Retina (tissue), 1 donor: ENCODE data around the gene FBXW9.
"Not testable (repeated sequence)": the region's sequence is repeated elsewhere in the genome, so short reads cannot be mapped to it uniquely, and the experiment has no call there.

ENCODE experiments used
- DNase-seq: peaks from one replicate; pipeline ENCODE4 v3.0.0-alpha.2; 2016

Gene FBXW9

DNA sequence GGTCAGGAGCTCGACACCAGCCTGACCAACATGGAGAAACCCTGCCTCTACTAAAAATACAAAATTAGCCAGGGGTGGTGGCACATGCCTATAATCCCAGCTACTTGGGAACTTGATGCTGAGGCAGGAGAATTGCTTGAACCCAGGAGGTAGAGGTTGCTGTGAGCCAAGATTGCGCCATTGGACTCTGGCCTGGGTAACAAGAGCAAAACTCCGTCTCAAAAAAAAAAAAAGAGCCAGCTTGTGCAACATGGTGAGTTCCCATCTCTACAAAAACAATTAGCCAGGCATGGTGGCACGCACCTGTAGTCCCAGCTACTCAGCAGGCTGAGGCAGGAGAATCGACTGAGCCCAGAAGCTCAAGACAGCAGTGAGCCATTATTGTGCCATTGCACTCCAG is 18.4 kb downstream of the FBXW9 start:
- not testable (repeated sequence) for DNase-seq

DNA sequence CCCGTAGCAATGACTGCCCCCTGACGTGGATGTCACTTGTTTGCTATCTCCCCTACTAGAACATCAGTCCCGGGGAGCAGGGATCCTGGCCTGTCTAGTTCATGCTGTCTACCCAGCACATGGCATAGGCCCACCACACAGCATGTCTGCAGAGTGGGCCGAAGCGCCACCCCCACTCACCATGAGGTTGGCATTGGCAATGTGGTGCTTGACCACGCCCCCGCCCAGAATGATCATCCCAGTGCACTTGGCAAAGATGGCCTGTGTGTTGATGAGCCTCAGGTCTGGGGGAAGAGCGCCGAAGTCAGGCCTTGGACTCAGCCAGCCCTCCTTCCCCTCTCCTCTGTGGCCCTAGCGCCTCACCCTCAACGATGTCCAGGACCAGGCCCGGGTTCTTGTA is 19.5 kb downstream of the FBXW9 start:
- no peak for DNase-seq

DNA sequence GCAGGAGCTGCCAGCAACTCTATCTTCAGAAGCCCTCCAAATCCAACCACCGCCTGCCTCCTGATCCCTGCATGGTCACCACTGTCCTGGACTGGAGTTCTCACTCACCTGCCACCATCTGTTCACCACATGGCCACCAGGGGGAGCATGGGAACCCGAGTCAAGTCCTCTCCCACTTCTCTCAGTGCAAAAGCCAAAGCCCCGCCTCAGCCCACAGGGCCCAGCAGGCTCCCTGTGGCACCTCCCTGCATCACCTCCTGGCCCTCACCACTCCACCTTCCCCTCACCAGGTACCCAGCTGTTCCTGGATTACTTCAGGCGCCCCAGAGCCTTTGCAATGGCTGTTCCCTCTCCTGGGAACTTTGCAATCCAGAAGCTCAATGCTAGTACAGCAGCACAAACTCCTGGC is 20.0 kb downstream of the FBXW9 start:
- peak; percentile 71 for DNase-seq

DNA sequence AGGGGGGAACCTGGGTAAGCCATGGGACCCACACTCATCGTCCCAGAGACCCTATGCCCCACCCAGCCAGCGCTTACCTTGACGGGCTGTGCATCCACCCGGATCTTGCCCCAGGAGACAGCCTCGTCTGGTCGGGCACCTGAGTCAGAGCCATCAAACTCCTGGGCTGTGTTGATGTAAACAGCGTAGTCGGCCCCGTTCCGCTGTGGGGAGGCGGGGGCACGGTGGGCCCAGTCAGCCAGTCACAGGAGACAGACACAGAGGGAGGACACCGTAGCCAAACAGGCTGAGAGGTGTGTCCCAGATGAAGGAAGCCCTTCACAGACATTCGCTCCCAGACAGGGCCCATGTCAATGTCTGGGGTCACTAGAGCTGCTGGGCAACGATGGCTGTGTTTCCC is 20.5 kb downstream of the FBXW9 start:
- DNase-seq: no peak

DNA sequence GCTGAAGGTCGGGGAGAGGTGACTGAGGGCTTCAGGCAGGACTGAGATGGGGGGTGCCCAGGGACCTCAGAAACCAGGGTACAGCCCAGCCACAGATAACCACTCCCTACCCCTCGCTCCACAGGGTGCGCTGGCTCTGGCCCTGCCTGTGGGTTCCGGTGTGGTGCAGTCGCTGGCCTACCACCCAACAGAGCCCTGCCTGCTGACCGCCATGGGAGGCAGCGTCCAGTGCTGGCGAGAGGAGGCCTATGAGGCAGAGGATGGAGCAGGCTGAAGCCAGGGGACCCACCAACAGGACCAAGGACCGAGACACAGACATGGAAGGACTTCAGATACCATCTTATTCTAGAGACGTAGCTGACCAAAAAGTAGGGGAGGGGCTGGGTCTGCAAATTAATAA is 21.0 kb downstream of the FBXW9 start:
- DNase-seq: no peak

DNA sequence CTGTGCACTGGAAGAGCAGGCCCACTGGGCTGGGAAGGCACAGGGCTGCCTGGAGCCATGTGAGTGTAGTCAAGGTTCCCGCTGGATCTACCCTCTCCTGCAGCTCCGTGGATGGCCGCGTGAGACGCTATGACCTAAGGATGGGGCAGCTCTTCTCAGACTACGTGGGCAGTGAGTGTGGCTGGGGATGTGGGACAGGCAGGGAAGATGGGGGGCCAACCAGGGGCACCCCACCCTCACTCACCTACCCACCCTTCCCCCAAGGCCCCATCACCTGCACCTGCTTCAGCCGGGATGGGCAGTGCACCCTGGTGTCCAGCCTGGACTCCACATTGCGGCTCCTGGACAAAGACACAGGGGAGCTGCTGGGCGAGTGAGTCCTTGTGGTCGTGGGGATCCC is 23.7 kb downstream of the FBXW9 start:
- DNase-seq: no peak

DNA sequence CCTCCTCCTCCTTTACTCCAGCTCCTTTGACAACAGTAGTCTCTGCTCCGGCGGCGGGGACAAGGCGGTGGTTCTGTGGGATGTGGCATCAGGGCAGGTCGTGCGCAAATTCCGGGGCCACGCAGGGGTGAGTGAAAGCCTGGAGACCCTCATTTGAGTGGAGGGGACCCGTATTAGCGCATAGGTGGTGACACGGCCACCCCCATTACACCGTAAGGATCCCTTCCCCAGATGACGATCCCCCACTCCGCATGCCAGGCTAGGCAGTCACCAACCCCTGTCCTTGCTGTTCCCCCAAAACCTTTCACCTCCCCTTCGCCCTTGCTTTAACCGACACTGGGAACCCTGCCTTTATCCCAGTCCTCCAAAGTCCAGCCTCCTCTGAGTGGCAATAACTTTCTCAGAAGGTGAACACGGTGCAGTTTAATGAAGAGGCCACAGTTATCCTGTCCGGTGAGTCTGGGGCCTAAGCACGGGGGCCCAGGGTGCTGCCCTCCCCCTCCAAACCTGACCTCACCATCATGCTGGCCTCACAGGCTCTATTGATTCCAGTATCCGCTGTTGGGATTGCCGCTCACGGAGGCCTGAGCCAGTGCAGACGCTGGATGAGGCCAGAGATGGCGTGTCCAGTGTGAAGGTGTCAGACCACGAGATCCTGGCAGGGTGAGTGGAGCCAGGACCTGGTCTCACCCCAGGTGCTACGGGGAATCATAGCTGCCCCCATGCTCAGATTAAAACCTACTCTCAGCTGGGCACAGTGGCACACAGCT is 26.1 kb downstream of the FBXW9 start:
- no peak for DNase-seq

DNA sequence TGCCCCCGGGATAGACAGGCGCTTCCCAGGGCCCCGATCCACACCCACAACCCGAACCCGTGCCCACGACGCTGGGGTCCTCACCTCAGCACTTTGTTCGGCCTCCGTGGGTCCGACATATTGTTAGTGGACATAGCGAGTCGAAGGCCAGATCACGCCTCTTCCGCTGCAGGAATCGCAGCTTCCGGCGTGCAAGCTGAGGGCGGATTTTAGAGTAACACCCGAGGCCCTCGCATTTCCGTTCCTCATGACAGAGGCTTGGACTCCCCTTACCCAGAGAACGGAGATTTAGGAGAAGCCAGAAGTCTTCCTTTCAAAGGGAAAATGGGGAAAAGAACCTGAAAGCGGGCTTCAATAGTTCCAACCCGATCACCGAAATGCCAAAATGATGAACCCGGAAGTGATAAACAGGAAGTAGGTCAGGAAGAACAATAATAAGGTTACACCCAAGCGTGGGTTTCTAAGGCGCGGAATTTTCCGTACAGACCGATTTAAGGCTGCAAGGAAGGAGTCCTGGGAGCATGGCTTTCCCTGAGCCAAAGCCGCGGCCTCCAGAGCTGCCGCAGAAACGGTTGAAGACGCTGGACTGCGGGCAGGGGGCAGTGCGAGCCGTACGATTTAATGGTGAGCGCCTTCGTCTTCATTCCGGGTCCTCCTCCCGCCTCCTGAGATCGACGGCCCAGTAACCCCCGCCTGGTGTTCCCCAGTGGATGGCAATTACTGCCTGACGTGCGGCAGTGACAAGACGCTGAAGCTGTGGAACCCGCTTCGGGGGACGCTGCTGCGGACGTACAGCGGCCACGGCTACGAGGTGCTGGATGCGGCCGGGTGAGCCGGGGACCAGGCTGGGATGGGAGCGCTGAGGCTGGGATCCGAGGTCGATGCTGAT is 26.9 kb downstream of the FBXW9 start:
- peak; percentile 97 for DNase-seq

DNA sequence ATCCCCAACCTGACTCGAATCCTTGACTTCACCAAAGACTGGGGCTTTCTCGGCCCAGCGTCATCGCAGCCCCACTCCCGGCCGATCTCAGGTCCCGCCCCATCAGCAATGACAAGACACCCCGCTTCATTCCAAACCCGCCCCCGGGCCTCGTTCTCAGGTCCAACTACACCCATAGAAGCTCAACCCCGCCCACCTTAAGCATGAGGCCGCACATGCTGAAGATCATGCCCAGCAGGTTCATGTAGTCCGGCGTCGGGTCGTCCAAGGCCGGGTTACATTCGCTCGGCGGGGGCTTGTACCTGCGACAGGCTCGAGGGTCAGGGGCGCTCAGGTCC is 27.5 kb downstream of the FBXW9 start:
- no peak for DNase-seq

DNA sequence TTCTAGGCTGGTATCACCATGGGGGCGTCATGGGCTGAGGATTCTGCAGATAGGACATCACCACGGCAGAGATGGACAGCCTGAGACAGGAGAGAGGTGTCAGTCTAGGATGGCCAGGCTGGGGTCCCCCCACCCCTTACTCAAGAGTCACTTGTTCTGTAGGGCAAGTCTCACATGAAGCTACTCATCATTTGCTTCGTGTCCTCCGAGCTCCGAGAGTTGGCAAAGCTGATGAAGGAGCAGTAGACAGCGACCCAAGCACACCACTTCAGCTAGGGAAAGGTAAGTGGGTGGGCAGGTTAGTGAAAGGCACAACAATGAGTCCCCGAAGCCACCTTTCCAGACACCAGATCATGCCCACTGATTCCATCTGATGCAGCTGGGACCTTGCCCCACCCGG is 28.1 kb downstream of the FBXW9 start:
- DNase-seq: no peak

DNA sequence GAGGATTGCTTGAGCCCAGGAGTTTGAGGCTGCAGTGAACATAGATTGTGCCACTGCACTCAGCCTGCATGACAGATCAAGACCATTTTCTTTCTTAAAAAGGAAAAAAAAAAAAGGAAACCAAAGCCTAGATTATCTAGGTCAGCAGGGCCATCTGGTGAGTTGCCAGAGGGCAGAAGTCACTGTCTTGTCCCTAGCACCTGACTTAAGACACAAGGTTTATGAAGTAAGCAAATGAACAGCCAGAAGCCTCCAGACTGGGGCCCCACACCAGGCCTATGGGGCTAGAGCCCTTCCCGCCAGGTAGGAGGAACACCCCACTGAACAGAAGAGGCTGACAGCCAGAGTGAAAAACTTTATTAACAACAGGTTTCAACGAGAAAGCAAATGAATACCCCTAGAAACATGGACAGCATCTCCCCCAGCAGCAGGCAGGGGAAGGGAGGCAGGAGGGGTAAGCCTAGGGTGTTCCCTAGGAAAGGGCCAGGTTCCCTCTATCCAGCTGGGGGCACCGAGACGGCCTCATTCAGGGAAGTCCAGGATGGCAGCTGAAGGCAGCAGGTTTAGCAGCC is 28.6 kb downstream of the FBXW9 start:
- no peak for DNase-seq

DNA sequence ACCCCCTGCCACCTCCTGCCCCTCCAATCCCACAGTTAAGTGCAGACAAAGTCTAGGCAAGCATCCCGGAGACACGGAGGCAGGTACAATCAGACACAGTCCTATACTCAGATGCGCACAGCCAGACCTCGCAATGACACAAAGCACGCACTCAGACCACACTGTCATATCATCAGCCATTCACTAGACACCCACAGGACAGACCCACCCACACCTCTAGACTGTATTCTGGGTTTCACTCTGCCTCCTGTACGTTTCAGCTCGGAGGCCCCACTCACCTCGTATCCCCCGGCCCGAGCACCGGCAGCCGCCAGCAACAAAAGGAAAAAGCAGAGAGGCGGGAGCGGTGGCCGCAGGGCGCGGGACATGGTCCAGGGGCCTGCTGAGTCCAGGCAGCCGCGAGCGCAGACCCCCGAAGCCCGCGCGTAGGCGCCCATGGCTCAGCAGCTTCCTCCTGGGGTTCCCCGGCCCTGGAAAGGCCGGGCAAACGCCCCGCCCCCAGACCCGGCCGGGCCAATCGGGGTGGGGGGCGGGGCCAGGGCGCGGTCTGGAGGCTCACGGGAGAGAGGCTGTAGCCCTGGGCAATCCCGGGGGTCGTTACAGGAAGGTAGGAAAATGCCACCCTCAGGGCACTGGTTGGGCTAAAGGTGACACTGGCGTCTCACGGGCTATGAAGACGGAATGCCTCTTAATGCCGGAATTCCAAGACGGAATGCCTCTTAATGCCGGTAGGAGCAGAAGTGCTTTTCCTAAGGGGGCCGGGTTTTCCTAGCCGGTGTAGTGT is 30.0 kb downstream of the FBXW9 start, which contains the start of the genes MAN2B1 and WDR83:
TSS of gene MAN2B1 (minus strand) at position 478 of the 784 bp plus-strand sequence. CDS start at position 437, 41 bp downstream.
TSS of gene WDR83 (plus strand) at position 543 of the 784 bp plus-strand sequence. CDS start 2,984 bp downstream, outside the sequence.
- DNase-seq: peak; percentile 93

DNA sequence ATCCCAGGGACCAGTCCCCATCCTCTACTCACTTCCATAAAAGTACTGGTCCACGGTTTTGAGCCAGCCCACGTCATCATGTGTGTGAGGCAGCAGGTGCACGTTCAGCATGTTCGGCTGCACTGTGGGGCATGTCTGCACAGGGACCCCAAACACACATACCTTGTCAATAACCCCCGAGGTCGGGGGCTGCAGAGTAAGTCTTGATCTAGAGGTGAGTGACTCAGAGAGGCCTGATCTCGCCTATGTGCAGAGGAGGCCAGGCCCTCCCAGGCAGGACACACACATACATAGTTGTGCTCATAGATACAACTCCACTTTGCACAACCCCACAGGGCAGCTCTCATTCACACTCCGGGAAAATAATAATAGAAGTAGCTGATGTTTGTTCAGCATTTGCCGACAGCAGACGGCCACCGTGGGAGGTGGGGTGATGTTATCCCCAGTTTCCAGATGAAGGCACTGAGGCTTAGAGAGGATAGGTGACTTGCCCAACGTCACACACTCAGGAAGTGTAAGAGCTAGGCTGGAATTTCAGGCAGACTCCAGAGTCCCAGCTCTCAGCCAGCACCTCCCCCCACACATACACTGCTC is 30.7 kb downstream of the FBXW9 start:
- no peak for DNase-seq

DNA sequence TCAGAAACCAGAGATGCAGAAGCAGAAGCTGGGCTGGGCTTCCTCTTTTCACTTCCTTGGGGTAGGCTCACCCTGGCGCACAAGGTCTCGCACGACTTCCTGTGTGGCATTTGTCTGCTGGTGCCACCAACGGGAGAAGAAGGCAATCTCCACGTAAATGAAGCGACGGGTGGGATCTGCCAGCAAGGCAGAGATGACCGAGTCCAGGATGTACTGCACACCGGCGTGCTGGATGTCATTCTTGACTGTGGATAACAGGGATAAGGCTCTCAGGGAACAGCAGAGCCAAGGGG is 31.2 kb downstream of the FBXW9 start:
- no peak for DNase-seq

DNA sequence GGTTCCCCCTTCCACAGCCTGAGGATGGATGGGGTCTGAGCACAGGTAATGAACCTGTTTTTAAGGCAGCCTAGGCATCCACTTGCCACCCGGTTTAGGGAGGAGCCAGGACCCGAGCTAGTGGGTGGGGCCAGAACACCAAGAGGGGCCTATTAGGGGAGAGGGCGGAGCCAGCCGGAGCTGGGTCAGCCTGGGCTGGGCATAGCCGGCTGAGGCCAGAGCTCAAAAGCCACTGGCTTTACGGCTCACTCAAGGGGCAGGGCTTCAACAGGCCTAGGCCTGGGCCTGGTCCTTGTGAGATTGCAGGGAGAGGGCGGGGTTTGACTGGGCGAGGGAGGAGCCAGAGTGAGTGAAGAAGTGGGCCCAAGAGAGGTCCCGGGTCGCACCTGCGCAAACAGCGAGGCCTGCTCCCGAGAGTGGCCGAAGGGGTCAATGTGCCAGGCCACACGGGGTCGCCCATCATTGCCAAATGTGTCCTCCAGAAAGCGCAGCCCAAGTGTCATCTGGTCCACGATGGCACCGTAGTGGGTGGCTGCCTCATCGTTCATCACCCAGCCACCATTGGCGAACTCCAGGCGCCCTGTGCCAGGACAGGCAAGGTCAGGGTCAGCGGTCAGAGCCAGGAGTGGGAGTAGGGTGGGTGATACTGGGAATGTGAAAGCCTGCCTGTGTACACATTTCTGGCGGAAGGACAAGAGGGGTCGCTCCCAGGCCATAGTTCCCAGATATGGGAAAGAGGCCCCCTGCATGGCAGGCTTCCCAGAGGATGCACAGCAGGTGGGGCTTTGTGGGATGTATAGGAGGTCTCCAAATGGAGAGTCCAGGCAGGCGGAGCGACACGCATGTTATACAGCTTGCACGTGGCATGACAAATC is 31.8 kb downstream of the FBXW9 start:
- DNase-seq: no peak

DNA sequence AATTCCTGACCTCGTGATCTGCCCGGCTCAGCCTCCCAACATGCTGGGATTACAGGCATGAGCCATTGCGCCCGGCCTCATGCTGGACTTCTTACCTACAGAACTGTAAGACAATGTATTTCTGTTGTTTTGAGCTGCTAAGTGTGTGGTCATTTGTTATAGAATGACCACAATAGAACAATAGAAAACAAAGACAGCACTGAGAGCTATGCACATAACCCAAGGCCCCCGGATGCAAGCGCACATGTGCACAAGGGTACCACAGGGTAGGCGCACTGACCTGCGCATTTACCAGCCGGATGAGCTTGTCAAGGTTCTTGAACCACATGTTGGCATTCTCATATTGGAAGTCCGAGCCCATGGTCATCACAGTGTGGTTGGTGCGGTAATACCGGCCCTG is 35.5 kb downstream of the FBXW9 start:
- DNase-seq: no peak

DNA sequence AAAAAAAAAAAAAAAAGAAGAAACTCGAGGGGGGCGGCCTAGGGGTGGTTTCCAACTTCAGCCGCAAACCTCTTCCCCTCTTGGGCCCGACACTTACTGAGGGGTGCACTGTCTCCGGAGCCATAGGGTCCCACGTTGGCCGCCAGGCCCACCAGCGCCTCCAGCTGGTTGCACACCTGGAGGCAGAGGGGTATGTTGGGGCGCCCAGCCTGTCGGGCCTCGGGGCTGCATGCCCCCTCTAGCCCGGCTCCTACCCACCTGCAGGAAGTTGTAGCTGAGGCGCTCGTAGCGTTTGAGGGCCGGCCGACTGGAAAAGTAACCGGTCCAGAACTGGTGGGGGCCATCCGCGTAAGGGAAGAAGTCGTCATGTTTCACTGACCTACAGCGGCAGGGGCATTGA is 38.5 kb downstream of the FBXW9 start:
- no peak for DNase-seq

DNA sequence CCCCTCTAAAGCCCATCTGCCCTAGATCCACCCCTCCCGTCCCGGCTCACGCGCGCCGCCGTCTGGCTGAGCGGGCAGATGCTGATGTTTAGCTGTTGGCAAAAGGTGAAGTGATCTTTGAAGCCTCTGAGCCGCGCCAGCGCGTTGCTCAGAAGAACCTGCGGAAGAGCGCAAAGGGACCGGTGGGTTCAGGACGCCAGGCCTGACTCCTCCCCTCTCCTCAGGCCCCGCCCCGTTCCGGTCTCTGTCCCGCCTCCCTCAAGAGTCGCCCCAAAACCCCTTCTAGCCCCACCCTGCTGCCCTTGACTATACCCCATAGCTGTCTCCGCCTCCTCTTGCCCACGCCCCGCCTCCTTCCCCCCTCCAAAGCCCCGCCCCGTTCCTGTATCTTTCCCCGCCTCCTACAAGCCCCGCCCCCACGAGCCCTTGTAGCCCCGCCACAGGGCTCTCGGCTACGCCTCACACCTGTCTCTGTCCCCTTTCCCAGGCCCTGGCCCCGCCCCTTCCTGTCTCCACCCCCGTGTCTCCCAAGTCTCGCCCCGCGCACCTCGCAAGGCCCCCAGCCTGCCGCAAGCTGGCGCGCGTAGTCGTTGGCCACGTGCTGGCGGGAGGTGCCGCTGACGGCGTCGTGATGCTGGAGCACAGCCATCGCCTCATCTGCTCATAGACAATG is 39.4 kb downstream of the FBXW9 start:
- DNase-seq: no peak

DNA sequence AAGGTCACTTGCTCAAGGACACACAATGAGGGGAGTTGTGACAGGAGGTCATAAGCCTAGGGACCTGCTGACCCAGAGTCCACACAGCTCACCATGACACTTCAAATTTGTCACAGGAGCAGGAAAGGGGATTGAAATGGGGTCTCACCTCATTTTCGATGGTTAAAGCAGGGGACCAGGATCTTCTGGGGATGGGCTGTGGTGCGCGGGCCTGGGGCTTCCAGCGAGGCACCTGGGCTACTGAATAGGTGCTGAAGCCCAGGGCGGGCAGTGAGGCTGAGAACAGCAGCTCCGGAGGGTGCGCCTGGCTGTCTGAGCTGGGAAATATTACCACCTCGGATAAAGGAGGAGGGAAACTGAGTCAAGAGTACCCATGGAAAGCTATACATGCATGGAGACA is 40.9 kb downstream of the FBXW9 start:
- no peak for DNase-seq

DNA sequence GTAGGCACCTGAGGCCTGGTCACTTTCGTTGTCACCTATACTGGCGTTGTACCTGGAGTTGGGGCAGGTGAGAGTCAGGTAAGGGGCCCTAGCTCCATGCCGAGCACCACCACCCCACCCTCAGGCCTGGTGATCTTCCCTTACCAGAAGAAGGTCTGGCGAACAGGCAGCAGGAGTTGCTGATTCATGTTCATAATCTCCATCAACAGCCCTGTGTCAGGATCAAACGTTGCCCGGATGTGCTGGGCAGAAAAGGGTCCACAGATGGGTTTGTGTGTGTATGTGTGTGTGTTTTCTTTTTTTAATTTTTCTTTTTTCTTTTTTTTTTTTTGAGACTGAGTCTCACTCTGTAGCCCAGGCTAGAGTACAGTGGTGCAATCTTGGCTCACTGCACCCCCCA is 44.2 kb downstream of the FBXW9 start:
- no peak for DNase-seq

DNA sequence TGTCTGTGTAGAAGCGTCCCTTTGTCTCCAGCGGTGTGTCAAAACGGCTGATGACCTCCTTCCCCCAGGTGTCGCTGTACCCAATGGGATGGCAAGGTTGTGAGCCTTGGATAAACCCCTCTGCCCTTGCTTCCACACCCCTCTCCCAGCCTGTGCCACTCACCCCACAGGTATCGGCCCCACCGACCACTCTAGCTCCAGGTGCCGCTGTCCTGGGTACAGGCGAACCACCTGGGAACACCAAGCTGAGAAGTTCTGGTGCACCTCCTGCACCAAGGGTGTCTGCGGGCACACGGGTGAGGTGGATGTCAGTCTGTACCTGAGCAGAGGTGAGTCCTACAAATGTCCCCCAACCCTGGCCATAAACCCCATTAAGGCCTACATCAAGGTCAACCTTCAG is 46.5 kb downstream of the FBXW9 start:
- DNase-seq: no peak
